ENCODE measurements around the gene ELOVL1. TPM values are rescaled to one million over a fixed set of nuclear protein-coding genes. Genes with fewer than 3 reads are reported as not detected.

The ELOVL1 gene
- total RNA-seq, 1 experiment from 2014 or later, result 21.6 TPM

GRCh38 chr1:43354936-43355335 is 12.9 kb downstream of the ELOVL1 start:
- no peak overlapping the region for H2BK15ac ChIP-seq (ENCODE audit: low read depth, low read length)
- no peak overlapping the region for H2BK12ac ChIP-seq (ENCODE audit: insufficient read length, low read depth, low read length)
- H3K56ac ChIP-seq (ENCODE audit: insufficient read length, low read depth, low read length), result no peak overlapping the region
- no peak for TF ChIP-seq CTCF (conservative IDR thresholded peaks at IDR 0.05)
- no peak for DNase-seq
- Mint-ChIP-seq H3K36me3 (ENCODE audit: insufficient read depth in 1 of 3, low read depth in 3 of 3) (peaks cover 6 to 18% (median 9%) of the 10 kb centered on the region in 3 experiments; a peak in 6 of 7 replicates), H3K4me1 (peaks cover 15 to 26% of the 10 kb centered on the region in 2 experiments), H3K27me3 (ENCODE audit: low read depth) (no peaks in the 10 kb centered on the region; the same call in 1 of the 2 replicates), H3K27ac (no peak overlapping the region), H3K9me3 (no peaks in the 10 kb centered on the region; a peak in 2 of 5 replicates), H3K4me3 (no peak overlapping the region)
- H3K4me2 ChIP-seq (ENCODE audit: insufficient read depth, insufficient read length, low read length), result no peak overlapping the region
- H4K8ac ChIP-seq (replicated peaks; ENCODE audit: insufficient read length, low read depth, low read length), result no peak overlapping the region
- H3K79me2 ChIP-seq (ENCODE audit: insufficient read depth, low read length), result peaks cover 7% of the 10 kb centered on the region; the same call in 1 of the 2 replicates
- no peak overlapping the region for H2AFZ ChIP-seq (ENCODE audit: low read length)
- H4K91ac ChIP-seq (ENCODE audit: insufficient read length, low read depth, low read length), result no peak overlapping the region
- no peak overlapping the region for H2BK20ac ChIP-seq (ENCODE audit: low read depth, low read length, poor library complexity, severe bottlenecking)
- no peaks in the 10 kb centered on the region for H3K9me3 ChIP-seq (ENCODE audit: control insufficient read depth, low read depth, low read length)
- H2BK5ac ChIP-seq (ENCODE audit: insufficient read length, low read length), result no peak overlapping the region
- no peaks in the 10 kb centered on the region for H3K27me3 ChIP-seq (ENCODE audit: insufficient read depth, low read length)
- H2BK120ac ChIP-seq (ENCODE audit: low read depth, low read length, poor library complexity, severe bottlenecking), result no peak overlapping the region
- no peak overlapping the region for H3K9ac ChIP-seq (ENCODE audit: extremely low read depth, insufficient read length, low read length)
- H3K23me2 ChIP-seq (ENCODE audit: insufficient read length, low read depth, low read length, poor library complexity, severe bottlenecking), result peaks cover 5% of the 10 kb centered on the region
- H3K18ac ChIP-seq (ENCODE audit: insufficient read length, low read depth, low read length), result no peak overlapping the region
- no peak overlapping the region for H3T11ph ChIP-seq (ENCODE audit: low read length)
- no peak overlapping the region for H3K4ac ChIP-seq (ENCODE audit: low read depth, low read length)
- H3K14ac ChIP-seq (ENCODE audit: insufficient read depth, low read length), result no peak overlapping the region
- no peak overlapping the region for H3K27ac ChIP-seq (ENCODE audit: insufficient read length, low read depth, low read length)
- H3K23ac ChIP-seq (ENCODE audit: insufficient read length, low read depth, low read length), result no peak overlapping the region
- peaks cover 3% of the 10 kb centered on the region for H3K79me1 ChIP-seq (ENCODE audit: insufficient read depth, low read depth, low read length, poor library complexity, severe bottlenecking)
- no peak overlapping the region for H4K5ac ChIP-seq (ENCODE audit: insufficient read length, low read depth, low read length)
- WGBS (ENCODE audit: extremely low coverage, insufficient read length, low lambda C conversion rate), result no CpG with 5 or more reads among the region's 2 CpGs
- no peak overlapping the region for H2AK5ac ChIP-seq (ENCODE audit: insufficient read length, low read length)
- H4K20me1 ChIP-seq (ENCODE audit: control insufficient read depth, insufficient read depth, insufficient read length), result no peaks in the 10 kb centered on the region
- peaks cover 8% of the 10 kb centered on the region for H3K4me1 ChIP-seq (ENCODE audit: insufficient read depth, low read length)
